HEK293 (cell line): Measurements from ENCODE around the gene TNNT3.

Source experiments
- CTCF ChIA-PET: fragments of 350-600 bp; formaldehyde crosslinking; extraction: SDS; loops from one replicate; lab custom pipeline; 2021; ENCODE audit warnings: antibody characterized with exemption; lab: Yijun Ruan, JAX
- POLR2A ChIA-PET: fragments of 300-600 bp; formaldehyde crosslinking; extraction: SDS; loops from one replicate; lab custom pipeline; 2020; ENCODE audit warnings: antibody characterized with exemption, inconsistent platforms; lab: Yijun Ruan, JAX
- H3K27ac ChIP-seq: fragments of 200-500 bp; sonication (Bioruptor generic); 2 replicates; pipeline ENCODE4 v1.5.1; 2014; ENCODE audit warnings: low read depth, low read length, control low read depth, inconsistent platforms; ENCODE audit errors: extremely low read depth
- H3K36me3 ChIP-seq, 2 experiments: fragments of 200-500 bp in 1 of 2; sonication (Bioruptor generic) in 1 of 2; 1 replicate in 1 of 2; 2 replicates in 1 of 2; pipeline ENCODE4 v1.5.1; 2014 to 2017; ENCODE audit warnings: inconsistent platforms in 2 of 2, low read length in 2 of 2; ENCODE audit not compliant: control insufficient read depth in 2 of 2, insufficient read depth in 1 of 2
- H3K4me1 ChIP-seq: fragments of 200-500 bp; sonication (Bioruptor generic); 2 replicates; pipeline ENCODE4 v1.5.1; 2014; ENCODE audit warnings: mild to moderate bottlenecking, low read length, inconsistent platforms; ENCODE audit not compliant: control insufficient read depth, insufficient read depth
- H3K4me3 ChIP-seq: 2 replicates; pipeline ENCODE4 v1.5.1; 2011; ENCODE audit warnings: low read depth, mild to moderate bottlenecking, control low read depth, low read length, moderate library complexity
- H3K9me3 ChIP-seq: fragments of 200-500 bp; sonication (Bioruptor generic); 2 replicates; pipeline ENCODE4 v1.5.1; 2014; ENCODE audit warnings: low read depth, low read length, inconsistent platforms; ENCODE audit not compliant: control insufficient read depth, insufficient read depth
- BCL11A ChIP-seq: fragments of 450-650 bp; formaldehyde crosslinking; IDR thresholded peaks from 2 replicates; pipeline ENCODE4 v1.5.1; 2016; ENCODE audit warnings: low read depth, missing biosample characterization, missing genetic modification characterization
- GLIS1 ChIP-seq: fragments of 450-650 bp; formaldehyde crosslinking; IDR thresholded peaks from 2 replicates; pipeline ENCODE4 v1.5.1; 2016; ENCODE audit warnings: missing biosample characterization, missing genetic modification characterization
- HOXD13 ChIP-seq: sonication (generic); formaldehyde crosslinking; IDR thresholded peaks from 2 replicates; pipeline ENCODE4 v1.8.0; 2022; ENCODE audit warnings: missing genetic modification reagents, borderline replicate concordance
- INSM2 ChIP-seq: fragments of 450-650 bp; formaldehyde crosslinking; IDR thresholded peaks from 2 replicates; pipeline ENCODE4 v1.5.1; 2016; ENCODE audit warnings: missing biosample characterization, missing genetic modification characterization
- KLF7 ChIP-seq: fragments of 450-650 bp; formaldehyde crosslinking; IDR thresholded peaks from 2 replicates; pipeline ENCODE4 v1.5.1; 2016; ENCODE audit warnings: missing biosample characterization, missing genetic modification characterization, borderline replicate concordance
- MEIS1 ChIP-seq: sonication (generic); formaldehyde crosslinking; IDR thresholded peaks from 2 replicates; pipeline ENCODE4 v1.8.1; 2022; ENCODE audit warnings: missing genetic modification reagents, mild to moderate bottlenecking, borderline replicate concordance
- ZBTB17 ChIP-seq: fragments of 450-650 bp; formaldehyde crosslinking; IDR thresholded peaks from 2 replicates; pipeline ENCODE4 v1.5.1; 2016; ENCODE audit warnings: missing biosample characterization, missing genetic modification characterization
- ZFP69B ChIP-seq: fragments of 450-650 bp; formaldehyde crosslinking; IDR thresholded peaks from 2 replicates; pipeline ENCODE4 v1.5.1; 2016; ENCODE audit warnings: missing biosample characterization, missing genetic modification characterization
- ZIC2 ChIP-seq: fragments of 450-650 bp; formaldehyde crosslinking; IDR thresholded peaks from 2 replicates; pipeline ENCODE4 v1.5.1; 2016; ENCODE audit warnings: missing biosample characterization, missing genetic modification characterization
- ZNF148 ChIP-seq: fragments of 450-650 bp; formaldehyde crosslinking; IDR thresholded peaks from 2 replicates; pipeline ENCODE4 v1.5.0; 2017; ENCODE audit warnings: missing biosample characterization, missing genetic modification characterization, borderline replicate concordance
- ZNF202 ChIP-seq: fragments of 450-650 bp; formaldehyde crosslinking; IDR thresholded peaks from 2 replicates; pipeline ENCODE4 v1.5.1; 2016; ENCODE audit warnings: missing biosample characterization, missing genetic modification characterization, borderline replicate concordance
- ZNF473 ChIP-seq: fragments of 450-650 bp; formaldehyde crosslinking; IDR thresholded peaks from 2 replicates; pipeline ENCODE4 v1.5.1; 2017; ENCODE audit warnings: missing biosample characterization, missing genetic modification characterization
- ZNF48 ChIP-seq: fragments of 450-650 bp; formaldehyde crosslinking; IDR thresholded peaks from 2 replicates; pipeline ENCODE4 v1.5.1; 2016; ENCODE audit warnings: missing biosample characterization, missing genetic modification characterization
- ZNF664 ChIP-seq: fragments of 450-650 bp; formaldehyde crosslinking; IDR thresholded peaks from 2 replicates; pipeline ENCODE4 v1.5.1; 2016; ENCODE audit warnings: missing biosample characterization, missing genetic modification characterization
- ZNF692 ChIP-seq: fragments of 450-650 bp; formaldehyde crosslinking; IDR thresholded peaks from 2 replicates; pipeline ENCODE4 v1.5.1; 2016; ENCODE audit warnings: missing biosample characterization, missing genetic modification characterization
- TF ChIP-seq, protein P1 (sequence below): fragments of 450-650 bp; formaldehyde crosslinking; IDR thresholded peaks from 2 replicates; pipeline ENCODE4 v1.5.1; 2017; ENCODE audit warnings: missing biosample characterization, missing genetic modification characterization
- TF ChIP-seq, protein P2 (sequence below): fragments of 450-650 bp; formaldehyde crosslinking; IDR thresholded peaks from 2 replicates; pipeline ENCODE4 v1.5.1; 2016; ENCODE audit warnings: missing biosample characterization, missing genetic modification characterization
- TF ChIP-seq, protein P3 (sequence below): sonication (generic); formaldehyde crosslinking; IDR thresholded peaks from 2 replicates; pipeline ENCODE4 v1.8.1; 2022; ENCODE audit warnings: mild to moderate bottlenecking, moderate library complexity, missing genetic modification reagents

The TNNT3 gene

GRCh38 chr11:1949922-1950321 is 30.4 kb downstream of the TNNT3 start:
- H3K4me1 ChIP-seq: no peaks in the 10 kb centered on the region
- no peak overlapping the region for H3K4me3 ChIP-seq
- no peaks in the 10 kb centered on the region for H3K9me3 ChIP-seq
- no peak for TF ChIP-seq ZNF664 (tag by site-specific recombination)
- TF ChIP-seq ZNF48 (tag by site-specific recombination): no peak
- TF ChIP-seq ZNF202 (tag by site-specific recombination): no peak
- no peak for TF ChIP-seq ZFP69B
- TF ChIP-seq, protein P1, sequence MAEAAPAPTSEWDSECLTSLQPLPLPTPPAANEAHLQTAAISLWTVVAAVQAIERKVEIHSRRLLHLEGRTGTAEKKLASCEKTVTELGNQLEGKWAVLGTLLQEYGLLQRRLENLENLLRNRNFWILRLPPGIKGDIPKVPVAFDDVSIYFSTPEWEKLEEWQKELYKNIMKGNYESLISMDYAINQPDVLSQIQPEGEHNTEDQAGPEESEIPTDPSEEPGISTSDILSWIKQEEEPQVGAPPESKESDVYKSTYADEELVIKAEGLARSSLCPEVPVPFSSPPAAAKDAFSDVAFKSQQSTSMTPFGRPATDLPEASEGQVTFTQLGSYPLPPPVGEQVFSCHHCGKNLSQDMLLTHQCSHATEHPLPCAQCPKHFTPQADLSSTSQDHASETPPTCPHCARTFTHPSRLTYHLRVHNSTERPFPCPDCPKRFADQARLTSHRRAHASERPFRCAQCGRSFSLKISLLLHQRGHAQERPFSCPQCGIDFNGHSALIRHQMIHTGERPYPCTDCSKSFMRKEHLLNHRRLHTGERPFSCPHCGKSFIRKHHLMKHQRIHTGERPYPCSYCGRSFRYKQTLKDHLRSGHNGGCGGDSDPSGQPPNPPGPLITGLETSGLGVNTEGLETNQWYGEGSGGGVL (tag by site-specific recombination): no peak
- no peak for TF ChIP-seq GLIS1 (tag by site-specific recombination)
- TF ChIP-seq KLF7 (tag by site-specific recombination): no peak
- TF ChIP-seq, protein P2, sequence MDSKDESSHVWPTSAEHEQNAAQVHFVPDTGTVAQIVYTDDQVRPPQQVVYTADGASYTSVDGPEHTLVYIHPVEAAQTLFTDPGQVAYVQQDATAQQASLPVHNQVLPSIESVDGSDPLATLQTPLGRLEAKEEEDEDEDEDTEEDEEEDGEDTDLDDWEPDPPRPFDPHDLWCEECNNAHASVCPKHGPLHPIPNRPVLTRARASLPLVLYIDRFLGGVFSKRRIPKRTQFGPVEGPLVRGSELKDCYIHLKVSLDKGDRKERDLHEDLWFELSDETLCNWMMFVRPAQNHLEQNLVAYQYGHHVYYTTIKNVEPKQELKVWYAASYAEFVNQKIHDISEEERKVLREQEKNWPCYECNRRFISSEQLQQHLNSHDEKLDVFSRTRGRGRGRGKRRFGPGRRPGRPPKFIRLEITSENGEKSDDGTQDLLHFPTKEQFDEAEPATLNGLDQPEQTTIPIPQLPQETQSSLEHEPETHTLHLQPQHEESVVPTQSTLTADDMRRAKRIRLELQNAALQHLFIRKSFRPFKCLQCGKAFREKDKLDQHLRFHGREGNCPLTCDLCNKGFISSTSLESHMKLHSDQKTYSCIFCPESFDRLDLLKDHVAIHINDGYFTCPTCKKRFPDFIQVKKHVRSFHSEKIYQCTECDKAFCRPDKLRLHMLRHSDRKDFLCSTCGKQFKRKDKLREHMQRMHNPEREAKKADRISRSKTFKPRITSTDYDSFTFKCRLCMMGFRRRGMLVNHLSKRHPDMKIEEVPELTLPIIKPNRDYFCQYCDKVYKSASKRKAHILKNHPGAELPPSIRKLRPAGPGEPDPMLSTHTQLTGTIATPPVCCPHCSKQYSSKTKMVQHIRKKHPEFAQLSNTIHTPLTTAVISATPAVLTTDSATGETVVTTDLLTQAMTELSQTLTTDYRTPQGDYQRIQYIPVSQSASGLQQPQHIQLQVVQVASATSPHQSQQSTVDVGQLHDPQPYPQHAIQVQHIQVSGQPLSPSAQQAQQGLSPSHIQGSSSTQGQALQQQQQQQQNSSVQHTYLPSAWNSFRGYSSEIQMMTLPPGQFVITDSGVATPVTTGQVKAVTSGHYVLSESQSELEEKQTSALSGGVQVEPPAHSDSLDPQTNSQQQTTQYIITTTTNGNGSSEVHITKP: no peak
- TF ChIP-seq MEIS1 (CRISPR knock-in tag): no peak
- TF ChIP-seq ZBTB17 (tag by site-specific recombination): no peak
- no peak overlapping the region for H3K27ac ChIP-seq
- ChIA-PET CTCF (interaction anchor here (0.6 to 4.0 kb wide), 5 partner anchors 19 to 256 kb away, joined by 4 to 57 read pairs (median 5); no protein-coding TSS in a partner anchor), POLR2A (interaction anchor here (2.1 kb wide), 1 partner anchor 202 kb away, joined by 6 read pairs; no protein-coding TSS in a partner anchor)
- no peaks in the 10 kb centered on the region for H3K36me3 ChIP-seq

- CTCF ChIA-PET: interaction anchor here (0.6 to 1.2 kb wide), 5 partner anchors 46 to 199 kb away, joined by 3 to 4 read pairs (median 3); no protein-coding TSS in a partner anchor
- no peak overlapping the region for H3K4me3 ChIP-seq
- H3K9me3 ChIP-seq: no peaks in the 10 kb centered on the region
- no peak for TF ChIP-seq ZIC2 (tag by site-specific recombination)
- TF ChIP-seq, protein P3, sequence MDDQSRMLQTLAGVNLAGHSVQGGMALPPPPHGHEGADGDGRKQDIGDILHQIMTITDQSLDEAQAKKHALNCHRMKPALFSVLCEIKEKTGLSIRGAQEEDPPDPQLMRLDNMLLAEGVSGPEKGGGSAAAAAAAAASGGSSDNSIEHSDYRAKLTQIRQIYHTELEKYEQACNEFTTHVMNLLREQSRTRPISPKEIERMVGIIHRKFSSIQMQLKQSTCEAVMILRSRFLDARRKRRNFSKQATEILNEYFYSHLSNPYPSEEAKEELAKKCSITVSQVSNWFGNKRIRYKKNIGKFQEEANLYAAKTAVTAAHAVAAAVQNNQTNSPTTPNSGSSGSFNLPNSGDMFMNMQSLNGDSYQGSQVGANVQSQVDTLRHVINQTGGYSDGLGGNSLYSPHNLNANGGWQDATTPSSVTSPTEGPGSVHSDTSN (CRISPR knock-in tag): no peak
- TF ChIP-seq ZFP69B: no peak
- TF ChIP-seq HOXD13 (CRISPR knock-in tag): no peak
- TF ChIP-seq INSM2 (tag by site-specific recombination): no peak
- TF ChIP-seq ZNF148 (tag by site-specific recombination): no peak
- no peak for TF ChIP-seq ZNF692 (tag by site-specific recombination)
- no peak for TF ChIP-seq BCL11A (tag by site-specific recombination)
- no peak for TF ChIP-seq ZNF473 (tag by site-specific recombination)
- H3K36me3 ChIP-seq: no peaks in the 10 kb centered on the region
- H3K4me1 ChIP-seq: no peaks in the 10 kb centered on the region
- H3K27ac ChIP-seq: no peak overlapping the region
- POLR2A ChIA-PET: no interaction called here
Observed at GRCh38 chr11:1952806-1953482, 33.4 kb downstream of the TNNT3 start.
